Panc1 (cell line): ENCODE results near the gene KRTAP10-11.

Source experiments
- TF ChIP-seq, protein P1 (sequence below): fragments of 450-650 bp; IDR thresholded peaks from 2 replicates; pipeline ENCODE4 v1.5.1; 2017; ENCODE audit warnings: mild to moderate bottlenecking
- TF ChIP-seq, protein P2 (sequence below), 2 experiments: IDR thresholded peaks; 2 replicates each; pipeline ENCODE4 v1.6.1; 2011 to 2012; ENCODE audit warnings: low read depth in 2 of 2, control low read depth in 1 of 2, low read length in 1 of 2, mild to moderate bottlenecking in 1 of 2, moderate library complexity in 1 of 2; ENCODE audit not compliant: insufficient read depth in 1 of 2

DNA sequence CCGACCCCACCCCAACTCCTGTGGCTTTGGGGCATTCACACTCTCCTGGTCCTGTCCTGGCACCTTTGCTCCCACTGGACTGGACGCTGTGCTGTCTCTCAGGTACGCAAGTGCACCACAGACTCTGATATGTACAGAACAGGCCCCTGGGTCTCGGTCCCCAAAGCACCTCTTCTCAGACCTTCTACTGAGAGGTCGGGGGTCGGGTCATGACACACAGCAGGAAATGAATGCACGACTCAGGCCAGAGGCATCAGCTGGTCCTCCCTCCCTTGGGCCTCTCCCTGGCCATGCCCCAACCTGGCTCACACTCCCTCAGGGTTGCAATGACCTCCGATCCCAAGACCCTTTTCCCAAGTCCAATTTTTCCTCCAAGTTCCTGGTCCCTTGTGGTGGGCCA lies 49.0 kb downstream of the KRTAP10-11 start:
- TF ChIP-seq, protein P1, sequence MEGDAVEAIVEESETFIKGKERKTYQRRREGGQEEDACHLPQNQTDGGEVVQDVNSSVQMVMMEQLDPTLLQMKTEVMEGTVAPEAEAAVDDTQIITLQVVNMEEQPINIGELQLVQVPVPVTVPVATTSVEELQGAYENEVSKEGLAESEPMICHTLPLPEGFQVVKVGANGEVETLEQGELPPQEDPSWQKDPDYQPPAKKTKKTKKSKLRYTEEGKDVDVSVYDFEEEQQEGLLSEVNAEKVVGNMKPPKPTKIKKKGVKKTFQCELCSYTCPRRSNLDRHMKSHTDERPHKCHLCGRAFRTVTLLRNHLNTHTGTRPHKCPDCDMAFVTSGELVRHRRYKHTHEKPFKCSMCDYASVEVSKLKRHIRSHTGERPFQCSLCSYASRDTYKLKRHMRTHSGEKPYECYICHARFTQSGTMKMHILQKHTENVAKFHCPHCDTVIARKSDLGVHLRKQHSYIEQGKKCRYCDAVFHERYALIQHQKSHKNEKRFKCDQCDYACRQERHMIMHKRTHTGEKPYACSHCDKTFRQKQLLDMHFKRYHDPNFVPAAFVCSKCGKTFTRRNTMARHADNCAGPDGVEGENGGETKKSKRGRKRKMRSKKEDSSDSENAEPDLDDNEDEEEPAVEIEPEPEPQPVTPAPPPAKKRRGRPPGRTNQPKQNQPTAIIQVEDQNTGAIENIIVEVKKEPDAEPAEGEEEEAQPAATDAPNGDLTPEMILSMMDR, result no peak
- TF ChIP-seq, protein P2, sequence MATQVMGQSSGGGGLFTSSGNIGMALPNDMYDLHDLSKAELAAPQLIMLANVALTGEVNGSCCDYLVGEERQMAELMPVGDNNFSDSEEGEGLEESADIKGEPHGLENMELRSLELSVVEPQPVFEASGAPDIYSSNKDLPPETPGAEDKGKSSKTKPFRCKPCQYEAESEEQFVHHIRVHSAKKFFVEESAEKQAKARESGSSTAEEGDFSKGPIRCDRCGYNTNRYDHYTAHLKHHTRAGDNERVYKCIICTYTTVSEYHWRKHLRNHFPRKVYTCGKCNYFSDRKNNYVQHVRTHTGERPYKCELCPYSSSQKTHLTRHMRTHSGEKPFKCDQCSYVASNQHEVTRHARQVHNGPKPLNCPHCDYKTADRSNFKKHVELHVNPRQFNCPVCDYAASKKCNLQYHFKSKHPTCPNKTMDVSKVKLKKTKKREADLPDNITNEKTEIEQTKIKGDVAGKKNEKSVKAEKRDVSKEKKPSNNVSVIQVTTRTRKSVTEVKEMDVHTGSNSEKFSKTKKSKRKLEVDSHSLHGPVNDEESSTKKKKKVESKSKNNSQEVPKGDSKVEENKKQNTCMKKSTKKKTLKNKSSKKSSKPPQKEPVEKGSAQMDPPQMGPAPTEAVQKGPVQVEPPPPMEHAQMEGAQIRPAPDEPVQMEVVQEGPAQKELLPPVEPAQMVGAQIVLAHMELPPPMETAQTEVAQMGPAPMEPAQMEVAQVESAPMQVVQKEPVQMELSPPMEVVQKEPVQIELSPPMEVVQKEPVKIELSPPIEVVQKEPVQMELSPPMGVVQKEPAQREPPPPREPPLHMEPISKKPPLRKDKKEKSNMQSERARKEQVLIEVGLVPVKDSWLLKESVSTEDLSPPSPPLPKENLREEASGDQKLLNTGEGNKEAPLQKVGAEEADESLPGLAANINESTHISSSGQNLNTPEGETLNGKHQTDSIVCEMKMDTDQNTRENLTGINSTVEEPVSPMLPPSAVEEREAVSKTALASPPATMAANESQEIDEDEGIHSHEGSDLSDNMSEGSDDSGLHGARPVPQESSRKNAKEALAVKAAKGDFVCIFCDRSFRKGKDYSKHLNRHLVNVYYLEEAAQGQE (IDR thresholded peaks at IDR 0.05; ENCODE audit: insufficient read depth in 1 of 2, low read depth in 2 of 2, low read length in 1 of 2), result no peak
